WTC11 (cell line): Measurements from ENCODE around the gene MOB2.

Source experiments
- RORB ChIP-seq: fragments of 250-450 bp; sonication (Bioruptor Pico); IDR thresholded peaks from 2 replicates; pipeline ENCODE4 v1.9.0; 2021; ENCODE audit warnings: mild to moderate bottlenecking
- USF1 ChIP-seq: sonication (generic); formaldehyde crosslinking; IDR thresholded peaks from 2 replicates; pipeline ENCODE4 v1.8.0; 2022; ENCODE audit warnings: mild to moderate bottlenecking, missing genetic modification reagents
- TF ChIP-seq, protein P1 (sequence below): fragments of 250-450 bp; sonication (Bioruptor Pico); IDR thresholded peaks from 2 replicates; pipeline ENCODE4 v2.1.2; 2022; ENCODE audit warnings: mild to moderate bottlenecking, moderate library complexity
- TF ChIP-seq, protein P2 (sequence below): sonication (generic); formaldehyde crosslinking; IDR thresholded peaks from 2 replicates; pipeline ENCODE4 v1.8.0; 2022; ENCODE audit warnings: mild to moderate bottlenecking, missing genetic modification reagents
- TF ChIP-seq, protein P3 (sequence below): sonication (generic); formaldehyde crosslinking; IDR thresholded peaks from 2 replicates; pipeline ENCODE4 v1.8.1; 2023; ENCODE audit warnings: mild to moderate bottlenecking, moderate library complexity, missing genetic modification reagents
- TF ChIP-seq, protein P4 (sequence below): fragments of 200-600 bp; IDR thresholded peaks from 2 replicates; pipeline ENCODE4 v1.8.0; 2022; ENCODE audit warnings: antibody characterized with exemption

DNA sequence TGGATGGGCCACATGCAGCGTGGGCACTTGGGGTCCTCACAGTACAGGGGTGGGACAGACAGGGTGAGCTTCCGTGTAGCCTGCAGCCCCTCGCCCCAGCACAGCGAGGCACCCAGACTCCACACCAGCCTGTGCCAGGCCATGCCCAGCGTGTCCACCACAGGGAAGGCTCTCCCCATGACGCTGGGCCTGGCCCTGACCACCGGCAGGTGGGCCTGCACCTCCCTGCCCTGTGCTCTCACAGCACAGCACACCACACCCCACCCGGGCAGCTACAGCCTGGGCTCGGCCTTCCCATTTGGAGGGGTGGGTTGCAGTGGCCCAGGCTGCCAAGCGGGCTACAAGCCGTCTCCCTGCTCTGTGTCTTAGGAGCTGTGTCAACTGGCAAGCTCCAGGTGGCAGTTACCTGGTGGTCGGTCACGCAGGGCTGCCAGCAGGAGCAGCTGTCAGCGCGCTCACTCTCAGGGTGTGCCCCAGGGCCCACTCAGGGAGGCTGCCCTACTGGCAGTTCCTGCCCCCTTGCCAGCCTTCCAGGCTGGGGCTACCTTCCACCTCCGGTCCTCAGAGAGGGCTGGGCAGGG is 4.6 kb downstream of the MOB2 start:
- TF ChIP-seq, protein P1, sequence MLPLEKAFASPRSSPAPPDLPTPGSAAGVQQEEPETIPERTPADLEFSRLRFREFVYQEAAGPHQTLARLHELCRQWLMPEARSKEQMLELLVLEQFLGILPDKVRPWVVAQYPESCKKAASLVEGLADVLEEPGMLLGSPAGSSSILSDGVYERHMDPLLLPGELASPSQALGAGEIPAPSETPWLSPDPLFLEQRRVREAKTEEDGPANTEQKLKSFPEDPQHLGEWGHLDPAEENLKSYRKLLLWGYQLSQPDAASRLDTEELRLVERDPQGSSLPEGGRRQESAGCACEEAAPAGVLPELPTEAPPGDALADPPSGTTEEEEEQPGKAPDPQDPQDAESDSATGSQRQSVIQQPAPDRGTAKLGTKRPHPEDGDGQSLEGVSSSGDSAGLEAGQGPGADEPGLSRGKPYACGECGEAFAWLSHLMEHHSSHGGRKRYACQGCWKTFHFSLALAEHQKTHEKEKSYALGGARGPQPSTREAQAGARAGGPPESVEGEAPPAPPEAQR, result no peak
- TF ChIP-seq, protein P2, sequence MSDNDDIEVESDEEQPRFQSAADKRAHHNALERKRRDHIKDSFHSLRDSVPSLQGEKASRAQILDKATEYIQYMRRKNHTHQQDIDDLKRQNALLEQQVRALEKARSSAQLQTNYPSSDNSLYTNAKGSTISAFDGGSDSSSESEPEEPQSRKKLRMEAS, result no peak
- no peak for TF ChIP-seq RORB (CRISPR knock-in tag)
- TF ChIP-seq, protein P3, sequence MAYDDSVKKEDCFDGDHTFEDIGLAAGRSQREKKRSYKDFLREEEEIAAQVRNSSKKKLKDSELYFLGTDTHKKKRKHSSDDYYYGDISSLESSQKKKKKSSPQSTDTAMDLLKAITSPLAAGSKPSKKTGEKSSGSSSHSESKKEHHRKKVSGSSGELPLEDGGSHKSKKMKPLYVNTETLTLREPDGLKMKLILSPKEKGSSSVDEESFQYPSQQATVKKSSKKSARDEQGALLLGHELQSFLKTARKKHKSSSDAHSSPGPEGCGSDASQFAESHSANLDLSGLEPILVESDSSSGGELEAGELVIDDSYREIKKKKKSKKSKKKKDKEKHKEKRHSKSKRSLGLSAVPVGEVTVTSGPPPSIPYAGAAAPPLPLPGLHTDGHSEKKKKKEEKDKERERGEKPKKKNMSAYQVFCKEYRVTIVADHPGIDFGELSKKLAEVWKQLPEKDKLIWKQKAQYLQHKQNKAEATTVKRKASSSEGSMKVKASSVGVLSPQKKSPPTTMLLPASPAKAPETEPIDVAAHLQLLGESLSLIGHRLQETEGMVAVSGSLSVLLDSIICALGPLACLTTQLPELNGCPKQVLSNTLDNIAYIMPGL (CRISPR knock-in tag), result no peak
- TF ChIP-seq, protein P4, sequence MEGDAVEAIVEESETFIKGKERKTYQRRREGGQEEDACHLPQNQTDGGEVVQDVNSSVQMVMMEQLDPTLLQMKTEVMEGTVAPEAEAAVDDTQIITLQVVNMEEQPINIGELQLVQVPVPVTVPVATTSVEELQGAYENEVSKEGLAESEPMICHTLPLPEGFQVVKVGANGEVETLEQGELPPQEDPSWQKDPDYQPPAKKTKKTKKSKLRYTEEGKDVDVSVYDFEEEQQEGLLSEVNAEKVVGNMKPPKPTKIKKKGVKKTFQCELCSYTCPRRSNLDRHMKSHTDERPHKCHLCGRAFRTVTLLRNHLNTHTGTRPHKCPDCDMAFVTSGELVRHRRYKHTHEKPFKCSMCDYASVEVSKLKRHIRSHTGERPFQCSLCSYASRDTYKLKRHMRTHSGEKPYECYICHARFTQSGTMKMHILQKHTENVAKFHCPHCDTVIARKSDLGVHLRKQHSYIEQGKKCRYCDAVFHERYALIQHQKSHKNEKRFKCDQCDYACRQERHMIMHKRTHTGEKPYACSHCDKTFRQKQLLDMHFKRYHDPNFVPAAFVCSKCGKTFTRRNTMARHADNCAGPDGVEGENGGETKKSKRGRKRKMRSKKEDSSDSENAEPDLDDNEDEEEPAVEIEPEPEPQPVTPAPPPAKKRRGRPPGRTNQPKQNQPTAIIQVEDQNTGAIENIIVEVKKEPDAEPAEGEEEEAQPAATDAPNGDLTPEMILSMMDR, result no peak
- TF ChIP-seq USF1 (CRISPR knock-in tag), result no peak
